ENCODE measurements around the gene KIRREL1. TPM values are rescaled to one million over a fixed set of nuclear protein-coding genes. Genes with fewer than 3 reads are reported as not detected.
A peak's percentile ranks its signal among the peaks of the same experiment; 100 is the strongest.
"Not testable (repeated sequence)": the region's sequence is repeated elsewhere in the genome, so short reads cannot be mapped to it uniquely, and the experiment has no call there.

KIRREL1 gene
- total RNA-seq, 1 donor from 2014 or later: 13.5 TPM

GRCh38 chr1:158122833-158123388 lies 129.5 kb downstream of the KIRREL1 start:
- no peak for DNase-seq (ENCODE audit: low spot score in 2 of 2)
- no peak for FAIRE-seq

DNA sequence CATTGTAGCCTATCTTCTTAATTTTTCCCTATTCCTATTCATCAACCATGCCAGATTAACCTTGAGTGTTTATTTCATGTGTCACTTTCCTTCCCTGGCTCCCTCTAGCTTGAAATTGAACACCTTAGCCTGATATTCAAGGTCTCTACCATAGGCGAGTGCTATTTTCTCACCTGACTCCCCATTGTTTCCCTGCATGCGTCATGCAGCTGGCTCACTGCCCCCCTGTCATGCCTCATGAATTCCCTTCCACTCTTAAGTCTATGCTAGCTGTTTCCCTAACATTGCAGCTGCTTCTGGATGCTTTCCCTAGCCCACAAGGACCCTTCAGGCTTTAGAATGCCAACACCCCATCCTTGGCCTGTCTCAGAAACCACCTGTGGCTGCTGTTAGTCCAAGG lies 130.6 kb downstream of the KIRREL1 start:
- FAIRE-seq (no peak), DNase-seq (ENCODE audit: low spot score in 2 of 2) (no peak)

DNA sequence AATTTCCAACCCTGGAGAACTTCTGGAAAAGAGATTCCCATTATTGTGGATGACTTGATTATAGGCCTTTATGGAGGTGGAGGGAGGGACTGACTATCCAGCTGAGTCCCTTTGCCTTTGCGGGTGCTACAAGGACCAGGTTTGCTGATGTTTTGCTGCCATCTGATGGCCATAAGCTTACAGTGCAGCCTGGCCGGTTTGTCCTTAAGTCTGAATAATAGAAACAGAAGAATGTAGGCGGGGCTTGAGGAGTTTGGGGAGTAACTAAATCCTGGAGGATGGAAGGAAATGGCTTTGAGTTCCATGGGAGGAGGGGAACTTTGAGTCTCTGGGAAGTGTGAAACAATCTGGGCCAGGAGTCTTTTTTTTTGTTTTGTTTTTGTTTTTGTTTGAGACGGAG lies 131.6 kb downstream of the KIRREL1 start:
- DNase-seq (ENCODE audit: low spot score in 2 of 2): peak; percentile 64 to 83
- FAIRE-seq: peak; percentile 87

DNA sequence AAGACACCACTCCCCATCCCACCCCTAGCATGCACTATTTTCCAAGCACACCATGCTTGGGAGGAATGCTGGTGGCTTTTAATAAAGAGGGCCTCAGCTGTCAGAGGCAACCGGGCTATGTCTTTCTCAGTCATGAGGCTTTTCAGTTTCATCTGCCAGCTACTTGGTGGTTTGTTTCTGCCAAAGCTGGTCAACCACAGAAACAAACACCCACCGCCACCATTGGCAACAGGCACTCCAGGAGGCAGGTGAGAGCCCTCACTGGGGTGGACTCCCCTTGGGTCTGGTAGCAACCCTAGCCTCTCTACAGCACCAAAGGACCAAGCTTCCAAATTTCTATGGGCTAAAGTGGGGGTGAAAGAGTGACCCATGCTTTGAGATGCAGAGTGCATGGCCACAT lies 133.0 kb downstream of the KIRREL1 start:
- DNase-seq (ENCODE audit: low spot score in 2 of 2) (no peak), FAIRE-seq (no peak)

- FAIRE-seq: not testable (repeated sequence)
These were observed 135.1 kb downstream of the KIRREL1 start for GRCh38 chr1:158128531-158128930.

GRCh38 chr1:158131217-158131616 lies 137.8 kb downstream of the KIRREL1 start:
- no peak for DNase-seq (ENCODE audit: low spot score in 2 of 2)
- no peak for FAIRE-seq

More at GRCh38 chr1:158128531-158128930, 135.1 kb downstream of the KIRREL1 start:
- DNase-seq (ENCODE audit: low spot score in 2 of 2): not testable (repeated sequence)

GRCh38 chr1:158140764-158141192 lies 147.3 kb downstream of the KIRREL1 start:
- DNase-seq (ENCODE audit: low spot score in 2 of 2) (no peak), FAIRE-seq (no peak)

DNA sequence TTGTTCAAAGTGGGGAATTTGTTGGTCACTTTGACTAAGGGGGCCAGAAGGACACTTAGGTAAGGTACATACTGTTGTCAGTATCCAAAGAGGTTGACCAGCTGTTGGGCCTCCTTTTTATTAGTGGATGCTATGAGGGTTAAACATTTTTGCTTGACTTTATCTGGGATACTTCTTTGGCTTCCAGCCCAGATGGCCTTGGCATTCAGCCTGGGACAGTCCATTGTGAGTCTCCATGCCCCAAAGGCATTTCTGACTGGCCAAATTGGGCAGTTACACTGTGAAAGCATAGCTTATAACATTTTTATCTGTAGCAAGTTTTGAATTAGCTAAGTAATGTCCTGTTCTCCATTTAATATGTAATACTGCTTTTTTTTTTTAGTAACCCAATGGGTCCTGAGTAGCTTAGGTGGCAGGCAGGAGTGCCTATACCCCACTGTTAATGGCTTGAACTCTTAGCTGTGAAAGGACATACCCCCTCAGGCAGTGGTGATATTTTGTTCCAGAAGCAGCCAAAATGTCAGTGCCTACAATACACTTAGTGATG lies 151.8 kb downstream of the KIRREL1 start:
- FAIRE-seq (no peak), DNase-seq (ENCODE audit: low spot score in 2 of 2) (no peak)

DNA sequence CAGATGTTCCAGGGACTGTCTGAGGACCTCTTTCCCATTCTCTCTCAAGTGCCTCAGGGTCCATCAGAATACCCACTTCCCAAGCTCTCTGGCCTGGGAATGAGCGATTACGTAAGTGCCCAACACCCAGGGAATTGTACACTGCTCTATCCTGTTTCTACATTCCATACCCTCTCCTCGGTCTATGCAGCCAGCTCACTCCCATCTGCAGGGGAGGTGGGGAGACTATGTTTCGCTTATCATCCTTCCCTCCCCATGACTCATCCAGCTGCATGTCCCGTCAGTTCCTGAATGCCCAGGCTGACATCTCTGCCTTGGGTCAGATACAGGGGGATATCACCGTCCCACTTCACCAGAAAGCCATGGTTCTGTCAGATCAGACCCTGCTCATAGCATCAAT lies 152.7 kb downstream of the KIRREL1 start:
- FAIRE-seq (no peak), DNase-seq (ENCODE audit: low spot score in 2 of 2) (no peak)

DNA sequence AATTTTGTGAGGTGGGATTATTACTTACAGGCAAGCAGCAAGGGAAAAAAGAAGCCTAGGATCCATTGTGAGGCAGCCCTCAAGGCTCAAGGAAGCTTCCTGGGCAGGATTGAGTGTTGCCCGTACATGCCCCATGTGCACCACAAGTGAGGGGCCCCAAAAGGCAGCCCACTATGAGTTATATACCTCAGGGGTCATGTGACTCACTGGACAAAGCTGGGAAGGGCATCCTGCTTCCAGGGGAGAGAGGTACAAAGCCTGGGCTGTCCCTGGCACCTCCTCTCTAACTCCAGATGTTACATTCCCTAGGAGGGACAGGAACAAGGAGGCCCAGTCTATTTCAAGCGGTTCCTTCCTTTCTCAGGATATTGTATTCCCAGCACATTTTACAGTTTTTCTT lies 153.3 kb downstream of the KIRREL1 start:
- DNase-seq (ENCODE audit: low spot score in 2 of 2): no peak
- no peak for FAIRE-seq

DNA sequence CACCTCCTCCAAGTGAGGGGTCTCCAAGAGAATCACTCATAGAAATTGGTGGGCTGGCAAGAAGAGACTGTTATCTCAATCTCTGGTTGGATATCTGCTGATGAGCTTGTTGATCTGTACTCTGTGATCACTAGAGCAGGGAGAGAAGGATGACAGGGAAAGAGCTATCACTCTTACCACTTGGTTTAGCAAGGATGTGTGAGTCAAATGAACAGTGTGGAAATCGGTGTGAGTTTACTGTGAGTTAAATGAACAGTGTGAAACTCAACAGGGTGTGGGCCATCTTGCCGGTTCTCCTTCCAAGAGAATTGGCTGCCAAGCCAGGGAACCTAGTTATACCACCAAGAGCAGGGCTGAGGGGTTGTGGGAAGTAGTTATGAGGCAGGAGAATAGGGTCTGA lies 154.0 kb downstream of the KIRREL1 start:
- no peak for FAIRE-seq
- no peak for DNase-seq (ENCODE audit: low spot score in 2 of 2)

GRCh38 chr1:158147869-158148268 lies 154.4 kb downstream of the KIRREL1 start:
- no peak for DNase-seq (ENCODE audit: low spot score in 2 of 2)
- no peak for FAIRE-seq

GRCh38 chr1:158148468-158148867 lies 155.0 kb downstream of the KIRREL1 start:
- DNase-seq (ENCODE audit: low spot score in 2 of 2) (no peak), FAIRE-seq (no peak)

DNA sequence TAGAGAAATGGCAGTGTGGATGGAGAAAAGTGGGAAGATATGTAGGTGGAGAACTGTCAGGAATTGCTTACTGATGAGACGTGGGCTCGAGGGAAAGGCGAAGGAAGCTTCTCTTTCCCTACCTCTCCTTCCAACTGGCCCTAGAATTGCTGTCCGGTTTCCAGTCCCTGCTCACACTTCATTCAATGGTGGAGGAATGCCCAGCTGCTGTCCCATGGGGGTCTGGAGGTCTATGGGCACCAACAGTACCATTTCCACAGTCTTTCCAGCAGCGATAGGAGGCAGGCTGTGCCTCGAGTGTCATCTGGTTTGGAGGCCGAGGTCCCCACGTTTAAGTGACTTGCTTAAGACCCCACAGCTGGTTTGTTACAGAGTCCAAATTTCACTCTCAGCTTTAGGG lies 155.7 kb downstream of the KIRREL1 start:
- FAIRE-seq (no peak), DNase-seq (ENCODE audit: low spot score in 2 of 2) (no peak)

Other genes starting within 250 kb of the KIRREL1 start
- not detected for gene FCRL2, start 216.5 kb upstream of the KIRREL1 start, total RNA-seq
- not detected for gene FCRL1, start 173.5 kb upstream of the KIRREL1 start, total RNA-seq
- gene CD5L, start 151.8 kb upstream of the KIRREL1 start, total RNA-seq: under 0.01 TPM
- gene CD1D, start 187.2 kb downstream of the KIRREL1 start, total RNA-seq: 0.41 TPM